Activated CD4-positive, alpha-beta T cell treated with anti-CD3 and anti-CD28 coated beads, Interleukin-2, Interleukin-4, amounts not matched to agents 100 ng/mL and 50 ng/mL, durations not matched to agents 16 hours and 8 hours (primary cell): ENCODE results near the gene TTC3.

ENCODE experiments used
- DNase-seq: peaks from one replicate; pipeline ENCODE4 v3.0.0-alpha.2; 2020; ENCODE audit warnings: low spot score

Gene TTC3

DNA sequence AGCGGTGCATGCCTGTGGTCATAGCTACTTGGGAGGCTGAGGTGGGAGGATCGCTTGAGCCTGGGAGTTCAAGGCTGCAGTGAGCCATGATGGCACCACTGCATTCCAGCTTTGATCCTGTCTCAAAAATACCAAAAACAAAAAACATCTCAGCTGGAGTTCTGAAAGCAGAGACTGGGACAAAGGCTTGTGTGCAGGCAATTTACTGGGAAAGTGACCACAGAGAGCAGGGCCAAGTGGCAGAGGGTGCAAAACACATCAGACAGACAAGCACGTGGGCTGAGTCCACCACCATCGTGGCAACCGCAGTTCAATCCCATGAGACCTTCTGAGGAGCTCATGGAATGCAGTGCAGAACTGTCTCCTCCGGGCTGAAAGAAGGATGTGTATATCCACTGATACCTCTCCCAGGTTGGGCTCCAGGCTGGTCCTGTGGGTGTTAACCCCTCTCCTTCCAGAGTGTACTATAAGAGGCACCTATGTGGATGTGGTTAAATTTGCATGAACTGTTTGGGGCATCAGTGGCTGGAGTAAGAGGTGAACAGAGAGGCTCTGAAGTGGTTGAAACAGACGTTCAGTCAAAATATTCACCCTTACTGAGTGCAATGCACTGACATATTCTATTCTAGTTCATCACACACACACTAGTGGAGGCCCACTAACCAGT lies 11.0 kb upstream of the TTC3 start:
- DNase-seq: no peak

DNA sequence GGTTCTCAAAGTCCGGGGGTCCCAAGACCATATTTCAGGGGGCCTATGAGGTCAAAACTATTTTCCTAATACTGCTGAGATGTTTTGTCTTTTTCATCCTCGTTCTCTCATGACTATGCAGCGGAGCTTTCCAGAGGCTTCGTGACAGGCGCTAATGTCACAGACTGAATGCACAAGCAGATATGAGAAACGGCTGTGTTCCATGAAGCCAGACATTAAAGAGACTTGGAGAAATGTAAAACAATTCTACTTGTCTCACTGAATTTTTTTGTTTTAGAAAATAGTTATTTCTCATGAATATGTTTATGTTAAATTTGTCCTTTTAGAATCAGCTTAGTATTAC lies 10.5 kb upstream of the TTC3 start:
- DNase-seq: no peak

DNA sequence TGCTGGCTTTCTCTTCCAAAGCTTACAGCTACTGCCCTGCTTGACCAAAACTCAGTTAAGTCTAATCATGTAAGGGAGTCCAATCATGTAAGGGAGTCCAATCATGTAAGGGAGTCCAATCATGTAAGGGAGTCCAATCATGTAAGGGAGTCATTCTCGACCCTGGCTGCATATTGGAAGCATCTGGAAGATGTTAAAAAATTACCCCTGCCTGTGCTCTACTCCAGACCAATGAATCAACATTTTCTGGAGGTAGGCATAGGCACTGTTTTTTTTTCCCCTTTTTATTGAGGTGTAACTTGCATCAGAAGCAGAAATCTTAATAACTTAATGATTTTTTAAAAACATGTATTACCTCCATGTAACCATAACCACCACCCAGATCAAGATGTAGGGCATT lies 9.6 kb upstream of the TTC3 start:
- no peak for DNase-seq

DNA sequence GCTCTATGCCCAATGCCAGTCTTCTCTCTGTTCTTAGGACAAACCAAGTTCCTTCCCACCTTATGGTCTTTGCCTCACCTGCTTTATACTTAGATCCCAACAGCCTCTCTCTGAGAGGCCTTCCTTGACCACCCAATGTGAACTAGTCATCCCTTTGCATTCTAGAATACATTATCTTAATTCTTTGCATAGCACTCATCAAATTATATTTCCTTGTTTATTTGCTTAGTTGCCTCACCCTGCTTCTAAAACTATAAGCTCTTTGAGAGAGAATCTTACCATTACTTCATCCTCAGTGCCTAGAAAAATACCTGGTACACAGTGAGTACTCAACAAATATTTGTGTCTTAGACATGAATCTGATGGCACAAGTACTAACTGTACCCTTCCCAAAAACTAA lies 8.2 kb upstream of the TTC3 start:
- DNase-seq: no peak

DNA sequence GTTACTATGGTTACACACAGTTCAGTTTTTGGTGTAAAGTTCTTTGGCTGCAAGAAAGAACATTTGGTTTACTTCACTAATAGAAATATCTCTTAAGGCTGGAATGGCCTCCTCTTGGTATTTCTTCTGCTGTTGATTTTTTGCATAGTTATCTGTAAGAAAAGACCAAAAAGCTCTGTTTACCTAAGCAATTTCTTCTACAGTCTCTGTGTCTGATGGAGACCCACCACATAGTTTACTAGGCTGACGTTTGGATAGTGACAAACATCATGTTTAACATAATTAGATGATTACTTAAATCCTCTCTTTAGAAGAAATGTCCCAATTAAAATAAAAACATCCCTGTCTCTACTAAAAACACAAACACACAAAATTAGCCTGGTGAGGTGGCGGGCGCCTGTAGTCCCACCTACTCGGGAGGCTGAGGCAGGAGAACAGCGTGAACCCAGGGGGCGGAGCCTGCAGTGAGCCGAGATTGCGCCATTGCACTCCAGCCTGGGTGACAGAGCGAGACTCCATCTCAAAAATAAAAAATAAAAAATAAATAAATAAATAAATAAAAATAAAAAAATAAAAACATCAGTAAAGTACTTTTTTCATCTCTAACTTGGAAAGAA lies 7.4 kb upstream of the TTC3 start:
- no peak for DNase-seq

DNA sequence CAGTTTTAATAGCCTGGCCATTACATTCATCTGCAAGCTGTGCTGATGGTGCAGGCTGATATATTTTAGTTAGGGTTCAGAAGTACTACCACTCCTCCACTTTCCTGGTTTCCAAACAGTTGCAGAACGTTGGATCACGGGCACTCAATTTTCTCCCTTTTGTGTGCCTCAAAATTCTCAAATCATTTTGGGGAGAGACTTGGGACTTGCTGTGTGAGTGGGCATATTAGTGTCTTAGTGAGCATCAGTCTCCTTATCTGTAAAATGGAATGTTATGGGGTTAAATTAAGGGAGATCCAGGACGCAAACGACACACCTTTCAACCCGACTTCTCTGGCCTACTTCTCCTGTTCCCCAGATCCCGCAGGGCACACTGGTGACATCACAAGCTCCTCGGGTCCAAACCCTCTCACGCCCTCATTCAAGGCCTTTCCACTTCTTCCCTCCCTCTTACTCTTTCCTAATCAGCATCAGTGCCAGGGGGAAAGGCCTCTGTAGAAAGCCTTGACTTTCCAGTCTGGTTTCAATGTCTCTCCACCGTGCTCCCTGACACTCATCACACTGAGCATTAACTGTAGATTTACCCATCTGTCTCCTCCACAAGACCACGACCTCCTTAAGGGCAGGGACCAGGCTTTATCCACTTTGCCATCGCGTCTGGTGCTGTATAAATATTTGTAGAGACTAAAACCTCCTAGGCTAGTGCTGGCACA lies 1.3 kb upstream of the TTC3 start:
- DNase-seq: no peak

DNA sequence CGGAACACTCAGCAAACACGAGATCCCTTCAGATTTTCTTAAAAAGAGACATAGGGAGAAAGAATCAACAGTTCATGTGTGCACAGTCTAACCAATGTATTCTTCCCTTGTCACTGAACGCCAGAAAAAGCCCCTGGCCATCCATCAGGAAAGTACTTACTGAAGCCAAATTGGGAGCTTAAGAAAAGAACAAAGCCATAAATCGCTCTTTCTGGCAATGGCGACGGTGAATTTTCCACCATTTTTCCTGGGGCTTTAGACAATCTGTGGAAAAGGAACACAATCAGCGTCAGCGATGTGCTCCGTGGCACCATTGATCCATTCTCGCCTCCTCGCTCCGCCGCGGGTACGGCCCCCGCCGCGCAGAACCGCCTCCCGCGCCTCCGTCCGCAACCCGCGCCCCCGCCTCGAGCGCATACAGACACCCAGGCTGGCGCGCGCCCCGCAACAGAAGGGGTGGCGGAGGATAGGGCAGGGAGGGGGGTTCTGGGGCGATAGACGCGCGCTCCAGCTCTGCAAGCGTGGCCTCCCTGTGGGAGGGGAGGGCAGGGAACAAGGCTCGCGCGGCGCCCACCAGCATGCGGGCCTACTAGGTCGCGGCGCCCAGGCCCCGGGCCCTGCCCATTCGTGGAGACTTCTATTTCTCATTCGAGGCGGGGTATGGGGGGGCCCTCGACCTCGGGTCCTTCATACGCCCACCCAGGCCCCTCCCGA lies 623 bp upstream of the TTC3 start:
- DNase-seq: peak; percentile 48

DNA sequence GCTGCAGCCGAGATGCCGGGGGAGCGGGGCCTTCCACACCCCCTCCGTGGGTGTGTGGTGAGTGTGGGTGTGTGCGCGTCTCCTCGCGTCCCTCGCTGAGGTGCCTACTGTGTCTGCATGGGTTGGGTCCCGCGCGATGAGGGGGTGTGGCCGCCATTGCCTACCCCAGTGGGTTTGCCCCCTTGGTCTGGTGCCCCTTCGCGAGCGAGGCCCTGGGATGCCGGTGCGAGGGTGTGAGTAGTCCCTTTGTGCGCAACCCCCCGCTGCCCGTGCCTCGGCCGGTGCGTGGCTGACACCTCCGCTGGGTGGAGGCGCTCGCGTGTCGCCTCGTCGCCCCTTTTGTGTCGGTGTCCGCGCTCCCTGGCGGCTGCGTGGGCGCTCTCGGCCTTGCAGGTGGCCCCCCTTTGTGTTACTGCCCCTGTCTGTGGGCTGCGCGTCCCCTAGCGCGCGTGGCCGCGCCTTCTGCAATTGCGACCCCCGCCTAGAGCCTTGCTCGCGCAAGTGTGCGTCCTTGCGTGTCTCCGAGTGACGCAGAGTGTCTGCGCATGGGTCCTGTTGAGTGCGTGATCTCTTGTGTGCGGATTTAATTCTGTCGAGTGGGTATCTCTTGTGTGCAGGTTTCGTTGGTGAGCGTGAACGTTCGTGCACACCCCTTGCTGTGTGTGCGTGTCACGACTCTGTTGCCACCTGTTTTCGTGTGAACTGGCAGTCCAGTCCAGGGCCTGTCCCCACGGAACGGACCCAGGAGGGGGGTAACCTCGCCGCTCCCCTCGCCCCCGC lies 553 bp downstream of the TTC3 start:
- DNase-seq: peak; percentile 42

DNA sequence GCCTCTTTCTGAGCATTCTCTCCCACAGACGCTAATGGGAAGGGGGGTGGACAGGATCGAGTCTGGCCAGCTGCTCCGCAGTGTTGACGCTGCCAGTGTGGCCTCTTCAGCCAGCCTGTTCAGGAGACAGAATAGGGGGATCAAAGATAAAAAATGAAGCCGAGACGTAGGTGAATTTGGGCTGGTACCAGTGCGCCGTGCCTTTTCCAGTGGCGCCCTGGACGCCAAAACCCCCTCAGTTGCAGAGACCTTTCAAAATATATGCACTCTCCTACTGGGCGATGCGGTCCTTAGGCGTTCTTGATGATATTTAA lies 1.1 kb downstream of the TTC3 start:
- DNase-seq: no peak

DNA sequence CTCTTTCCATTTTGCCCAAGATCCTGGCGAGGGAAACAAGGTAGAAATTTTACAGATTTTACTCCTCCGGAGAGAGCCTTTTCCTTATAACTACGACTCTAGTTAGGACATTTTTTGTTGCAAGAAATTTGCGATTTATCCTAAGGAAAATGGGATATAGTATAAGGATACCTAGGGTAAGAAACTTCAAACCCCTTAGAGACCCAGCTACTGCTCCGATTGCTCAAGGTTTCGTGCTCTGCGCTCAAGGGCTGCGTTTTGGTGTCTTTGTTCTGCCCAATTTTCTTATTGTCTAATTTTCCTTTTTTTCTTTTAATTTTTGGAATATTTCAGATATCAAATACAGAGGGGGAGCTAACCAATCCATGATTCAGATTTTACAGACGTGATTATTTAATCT lies 1.5 kb downstream of the TTC3 start:
- no peak for DNase-seq

DNA sequence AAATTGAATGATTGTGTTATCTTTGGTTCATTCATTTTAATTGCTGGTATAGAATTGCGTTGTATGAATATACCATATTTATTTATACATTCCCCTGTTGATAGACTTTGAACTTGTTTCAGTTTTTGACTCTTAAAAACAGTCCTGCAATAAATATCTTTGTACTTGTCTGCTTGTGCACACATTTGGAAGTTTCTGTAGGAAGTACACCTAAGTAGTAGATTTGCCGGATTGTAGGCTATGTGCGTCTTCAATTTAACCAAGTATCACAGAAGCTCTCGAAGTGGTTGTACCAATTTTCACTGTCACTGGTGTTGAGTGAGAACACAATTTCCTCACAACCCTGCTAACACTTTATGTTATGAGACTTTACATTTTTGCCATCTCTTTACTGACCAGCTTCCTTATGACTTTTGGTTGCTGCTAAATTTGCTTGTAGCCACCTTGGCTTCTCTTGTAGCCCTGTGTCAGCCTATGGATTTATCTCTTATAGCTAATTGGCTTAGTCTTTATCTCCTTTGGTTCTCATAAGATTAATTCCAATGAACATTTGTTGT lies 2.2 kb downstream of the TTC3 start:
- DNase-seq: no peak

DNA sequence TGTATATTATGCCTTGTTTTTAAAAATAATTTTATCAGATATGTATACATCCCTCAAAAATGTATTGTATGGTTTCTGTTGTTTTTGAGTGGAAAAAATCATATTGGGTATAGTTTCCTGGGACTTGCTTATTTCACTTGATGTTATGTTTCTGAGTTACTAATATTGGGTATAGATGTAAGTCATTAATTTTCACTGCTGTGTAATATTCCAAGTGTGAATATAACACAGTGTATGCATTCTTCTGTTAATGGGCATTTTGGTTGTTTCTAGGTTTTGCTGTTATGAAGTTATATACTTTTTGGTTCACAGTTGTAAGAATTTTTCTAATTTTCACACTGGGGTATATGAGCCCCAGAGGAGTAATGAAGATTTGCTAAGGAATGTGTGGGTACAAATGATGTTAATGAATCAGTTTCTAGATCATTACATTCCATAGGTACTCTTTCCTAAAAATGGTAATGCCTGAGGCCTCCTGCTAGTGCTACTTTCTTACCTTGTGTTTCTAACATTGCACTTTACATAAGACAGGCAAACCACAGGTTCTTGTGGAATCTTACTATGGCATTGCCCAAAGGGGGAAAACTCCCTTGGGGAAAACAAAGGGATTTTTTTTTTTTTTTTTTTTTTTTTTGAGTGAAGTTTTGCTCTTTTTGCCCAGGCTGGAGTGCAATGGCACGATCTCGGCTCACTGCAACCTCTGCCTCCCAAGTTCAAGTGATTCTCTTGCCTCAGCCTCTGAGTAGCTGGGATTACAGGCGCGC lies 3.2 kb downstream of the TTC3 start:
- no peak for DNase-seq

DNA sequence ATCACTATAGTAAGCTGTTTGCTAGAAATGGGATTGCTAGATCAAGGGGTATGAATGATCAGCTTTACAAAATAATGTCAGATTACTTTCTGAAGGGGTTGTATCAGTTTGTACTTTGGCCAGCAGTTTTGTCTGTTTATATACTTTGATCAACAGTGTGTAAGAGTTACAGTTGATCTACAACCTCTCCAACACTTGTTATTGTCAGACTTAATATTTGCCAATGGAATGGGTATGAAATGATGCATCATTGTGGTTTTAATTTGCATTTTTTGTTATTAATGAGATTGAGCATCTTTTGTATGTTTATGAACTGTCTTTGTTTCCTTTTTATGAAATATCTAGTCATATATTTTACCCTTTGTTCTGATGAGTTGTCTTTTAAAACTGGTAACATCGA lies 4.3 kb downstream of the TTC3 start:
- DNase-seq: no peak

DNA sequence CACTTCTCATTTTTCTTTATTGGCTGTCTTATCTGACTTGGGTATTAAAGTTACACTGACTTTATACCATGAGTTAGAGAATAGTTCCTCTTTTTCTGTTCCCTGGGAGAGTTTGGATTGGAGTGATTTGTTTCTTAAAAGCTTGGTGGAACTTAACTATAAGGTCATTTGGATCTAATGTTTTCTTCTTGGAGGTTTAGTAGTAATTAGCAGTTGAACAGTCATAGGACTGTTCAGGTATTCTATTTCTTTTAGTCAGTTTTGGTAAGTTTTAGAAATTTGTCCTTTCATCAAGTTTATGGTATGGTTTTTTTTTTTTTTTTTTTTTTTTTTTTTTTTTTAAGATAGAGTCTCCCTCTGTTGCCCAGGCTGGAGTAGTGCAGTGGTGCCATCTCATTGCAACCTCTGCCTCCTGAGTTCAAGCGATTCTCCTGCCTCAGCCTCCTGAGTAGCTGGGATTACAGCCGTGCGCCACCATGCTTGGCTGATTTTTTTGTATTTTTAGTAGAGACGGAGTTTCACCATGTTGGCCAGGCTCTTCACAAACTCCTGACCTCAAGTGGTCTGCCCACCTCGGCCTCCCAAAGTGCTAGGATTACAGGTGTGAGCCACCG lies 6.3 kb downstream of the TTC3 start:
- peak; percentile 16 for DNase-seq

DNA sequence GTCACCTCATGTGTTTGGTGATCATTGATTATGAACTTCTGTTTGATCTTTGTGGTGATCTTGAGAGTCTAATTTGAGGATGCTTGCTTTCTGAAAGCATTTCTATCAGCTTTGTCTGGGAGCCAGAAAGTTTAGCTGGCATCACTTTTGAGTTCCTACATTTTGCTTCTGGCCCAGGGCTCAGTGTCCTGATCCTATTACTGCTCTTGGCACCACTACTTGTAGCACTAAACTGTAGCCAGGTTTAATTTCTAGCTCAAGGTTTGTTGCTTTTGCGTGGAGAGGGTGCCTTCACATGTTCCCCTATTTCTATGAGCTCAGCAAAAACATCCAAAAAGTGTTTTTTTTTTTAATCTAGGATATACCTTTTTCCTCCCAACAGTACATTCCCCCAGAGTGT lies 9.3 kb downstream of the TTC3 start:
- DNase-seq: no peak

DNA sequence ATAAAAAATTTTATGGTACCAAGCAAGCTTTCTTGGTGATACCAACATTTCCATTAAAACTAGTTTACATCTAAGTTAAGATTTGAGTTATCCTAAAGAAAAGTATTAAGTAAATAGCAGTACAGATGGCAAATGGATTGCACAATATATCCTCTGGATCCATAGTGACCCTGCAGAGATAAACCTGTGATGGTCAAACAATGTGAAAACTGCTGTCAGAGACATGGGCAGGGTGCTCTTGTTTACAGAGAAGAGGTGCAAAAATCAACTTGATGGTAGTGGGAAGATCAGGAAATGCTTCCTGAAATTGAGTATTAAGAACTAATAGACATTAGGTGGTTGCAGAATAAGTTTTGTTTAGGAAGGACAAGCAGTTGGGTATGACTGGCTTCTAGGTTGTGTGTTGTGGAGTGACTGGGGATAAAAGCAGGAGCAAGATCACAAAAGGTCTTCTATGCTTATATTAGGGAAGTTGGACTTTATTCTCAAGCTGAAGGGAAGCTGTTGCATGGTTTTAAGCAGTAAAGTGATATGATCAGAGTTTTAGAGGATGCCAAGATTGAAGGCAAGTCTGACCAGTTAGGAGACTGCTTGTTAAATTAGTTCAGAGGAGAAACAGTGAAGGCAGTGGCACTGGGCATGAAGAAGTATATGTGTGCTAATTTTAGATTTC lies 9.9 kb downstream of the TTC3 start:
- DNase-seq: no peak

DNA sequence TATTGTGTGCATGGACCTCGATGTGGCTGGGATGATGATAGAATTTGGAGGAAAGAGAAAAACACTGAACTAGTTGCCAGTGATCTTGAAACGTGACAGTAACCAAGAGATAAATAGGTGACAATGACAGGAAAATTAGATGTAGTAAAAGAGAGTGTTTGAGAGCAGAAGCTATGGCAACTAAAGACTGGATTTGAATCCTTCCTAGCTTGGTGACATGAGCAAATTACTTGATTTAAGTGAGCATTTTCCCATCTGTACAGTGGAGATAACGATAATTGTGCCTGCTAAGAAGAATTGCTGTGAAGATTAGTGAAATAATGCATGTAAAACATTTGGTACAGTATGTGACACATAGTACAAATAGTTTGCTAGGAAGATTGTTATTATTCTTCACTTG lies 12.7 kb downstream of the TTC3 start:
- no peak for DNase-seq

DNA sequence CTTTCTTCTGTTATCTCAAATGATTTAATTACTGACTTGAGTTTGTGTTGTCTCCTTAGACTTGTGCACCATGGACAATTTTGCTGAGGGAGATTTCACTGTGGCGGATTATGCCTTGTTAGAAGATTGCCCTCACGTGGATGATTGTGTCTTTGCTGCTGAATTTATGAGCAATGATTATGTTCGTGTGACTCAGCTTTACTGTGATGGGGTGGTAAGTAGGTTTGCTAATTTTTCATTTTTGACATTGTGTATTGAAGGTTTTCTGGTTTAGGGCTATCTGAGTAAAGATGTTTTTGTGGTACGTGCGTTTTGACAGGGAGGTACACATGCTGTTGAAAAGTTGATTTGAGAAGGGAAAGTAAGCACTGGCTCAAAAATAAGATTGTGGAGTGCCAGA lies 14.1 kb downstream of the TTC3 start:
- DNase-seq: no peak

DNA sequence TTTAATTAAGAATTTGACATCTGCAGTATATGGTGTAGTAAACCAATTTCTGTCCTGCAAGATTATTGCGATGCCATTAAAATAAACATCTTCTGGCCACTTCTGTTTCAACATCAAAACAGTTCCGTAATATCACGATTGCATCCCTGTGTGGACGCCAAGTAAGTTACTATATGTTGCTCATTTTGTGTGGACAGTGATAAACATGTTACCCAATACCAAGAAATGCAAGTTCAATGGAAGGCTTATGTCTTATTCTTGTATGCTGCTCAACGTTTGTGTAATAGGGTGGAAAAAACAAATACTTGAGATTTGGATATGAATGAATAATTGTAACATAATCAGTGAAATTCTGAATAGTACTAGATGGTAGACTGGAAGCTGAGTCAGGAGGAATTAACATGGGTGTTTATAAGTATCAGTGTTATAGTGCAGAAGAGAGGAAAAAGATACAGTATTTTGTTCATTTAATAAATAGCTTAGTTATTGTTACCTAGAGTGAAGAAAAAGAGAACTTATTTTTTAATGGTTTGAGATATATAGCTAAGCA lies 15.2 kb downstream of the TTC3 start:
- no peak for DNase-seq

DNA sequence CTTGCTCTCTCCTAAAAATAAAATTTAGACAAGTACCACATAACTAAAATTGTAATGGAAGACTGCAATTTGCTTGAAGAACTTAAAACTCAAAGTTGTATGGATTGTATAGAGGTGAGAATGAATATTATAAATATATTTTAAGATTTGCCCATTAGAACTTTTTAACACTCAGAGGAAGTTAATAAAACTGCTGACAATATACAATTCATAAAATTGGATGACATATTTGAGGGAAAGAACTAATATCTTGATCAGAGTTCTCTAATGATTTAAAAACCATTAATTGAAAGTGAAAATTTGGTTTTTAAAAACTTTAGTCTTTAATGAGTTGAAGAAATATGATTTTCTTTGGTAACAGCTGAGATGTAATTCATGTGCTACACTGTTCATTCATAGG lies 20.9 kb downstream of the TTC3 start:
- no peak for DNase-seq
